ENCODE measurements around the gene C1orf167.

C1orf167 gene

DNA sequence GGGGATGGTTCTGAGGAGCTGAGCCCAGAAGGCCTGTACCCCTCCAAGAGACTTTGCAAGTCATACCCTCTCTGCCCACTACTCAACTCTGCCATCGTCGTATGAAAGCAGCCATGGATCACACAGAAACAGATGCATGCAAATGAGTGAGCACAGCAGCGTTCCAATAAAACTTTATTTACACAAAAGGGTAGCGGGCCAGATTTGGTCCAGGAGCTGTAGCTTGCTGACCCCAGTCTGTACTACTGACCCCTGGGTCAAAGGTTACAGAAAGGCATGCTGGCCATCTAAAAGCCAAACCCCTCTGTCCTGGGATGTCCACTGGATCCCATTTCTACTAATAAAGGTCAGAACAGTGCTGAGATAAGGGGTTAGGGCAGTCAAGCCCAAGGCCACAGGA, 34.9 kb upstream of the C1orf167 start:
- Histone ChIP-seq H3K36me3 (ENCODE audit: insufficient read depth, low read length) (no peaks in the 10 kb centered on the region), H3K27me3 (ENCODE audit: control insufficient read depth, insufficient read depth, low read length) (peaks cover 16% of the 10 kb centered on the region), H3K9me3 (replicated peaks; ENCODE audit: low read length) (no peaks in the 10 kb centered on the region), H3K4me2 (ENCODE audit: low read length) (no peak overlapping the region), H3K9ac (ENCODE audit: low read depth, low read length) (no peak overlapping the region), H3K4me1 (ENCODE audit: control insufficient read depth, insufficient read depth, low read length) (peaks cover 21% of the 10 kb centered on the region), H3K4me3 (ENCODE audit: low read length) (no peak overlapping the region)

DNA sequence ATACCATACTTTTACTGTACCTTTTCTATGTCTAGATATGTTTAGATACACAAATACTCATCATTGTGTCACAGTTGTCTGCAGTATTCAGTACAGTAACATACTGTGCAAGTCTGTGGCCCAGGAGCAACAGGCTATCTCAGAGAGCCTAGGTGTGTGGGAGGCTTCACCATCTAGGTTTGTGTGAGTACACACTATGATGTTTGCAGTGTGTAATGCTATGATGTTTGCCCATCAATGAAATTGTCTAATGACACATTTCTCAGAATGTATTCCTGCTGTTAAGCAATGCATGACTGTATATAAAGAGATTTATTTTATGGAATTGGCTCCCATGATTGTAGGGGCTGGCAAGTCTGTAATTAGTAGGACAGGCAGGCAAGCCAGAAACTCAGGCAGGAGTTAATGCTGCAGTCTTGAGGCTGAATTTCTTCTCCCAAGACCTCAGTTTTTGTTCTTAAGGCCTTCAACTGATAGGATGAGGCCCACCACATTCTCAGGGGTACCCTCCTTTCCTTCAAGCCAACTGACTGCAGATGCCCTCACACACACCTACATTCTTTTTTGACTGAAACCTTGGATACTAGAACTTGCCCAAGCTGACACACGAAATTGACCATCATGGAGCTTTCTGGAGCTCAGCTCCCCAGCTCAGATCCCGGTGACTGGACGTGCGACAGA, 33.7 kb upstream of the C1orf167 start:
- H3K36me3 ChIP-seq (ENCODE audit: insufficient read depth, low read length) = no peaks in the 10 kb centered on the region
- H3K9me3 ChIP-seq (replicated peaks; ENCODE audit: low read length) = no peaks in the 10 kb centered on the region
- H3K4me1 ChIP-seq (ENCODE audit: control insufficient read depth, insufficient read depth, low read length) = peaks cover 26% of the 10 kb centered on the region
- H3K4me3 ChIP-seq (ENCODE audit: low read length) = no peak overlapping the region
- no peak overlapping the region for H3K4me2 ChIP-seq (ENCODE audit: low read length)
- peaks cover 15% of the 10 kb centered on the region for H3K27me3 ChIP-seq (ENCODE audit: control insufficient read depth, insufficient read depth, low read length)
- no peak overlapping the region for H3K9ac ChIP-seq (ENCODE audit: low read depth, low read length)

DNA sequence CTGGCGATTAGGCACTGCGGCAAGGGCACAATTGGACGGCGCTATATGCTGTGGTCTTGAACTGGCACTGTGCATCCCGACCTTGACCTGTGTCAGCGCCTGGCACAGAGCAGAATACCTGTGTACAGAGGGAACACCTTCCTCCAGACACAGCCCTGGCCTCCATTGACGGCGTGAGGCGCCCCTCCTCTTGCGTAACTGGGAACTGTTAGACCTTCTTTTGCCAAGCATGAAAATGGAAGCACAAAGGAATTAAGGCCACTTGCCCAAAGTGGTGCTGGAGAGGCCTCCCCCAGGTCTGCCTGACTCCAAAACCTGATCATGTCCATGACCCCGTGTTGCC, 32.9 kb upstream of the C1orf167 start:
- H3K4me1 ChIP-seq (ENCODE audit: control insufficient read depth, insufficient read depth, low read length) = peaks cover 26% of the 10 kb centered on the region
- no peak overlapping the region for H3K9ac ChIP-seq (ENCODE audit: low read depth, low read length)
- no peak overlapping the region for H3K4me2 ChIP-seq (ENCODE audit: low read length)
- H3K4me3 ChIP-seq (ENCODE audit: low read length) = no peak overlapping the region
- H3K27me3 ChIP-seq (ENCODE audit: control insufficient read depth, insufficient read depth, low read length) = peaks cover 8% of the 10 kb centered on the region
- no peaks in the 10 kb centered on the region for H3K36me3 ChIP-seq (ENCODE audit: insufficient read depth, low read length)
- H3K9me3 ChIP-seq (replicated peaks; ENCODE audit: low read length) = no peaks in the 10 kb centered on the region

DNA sequence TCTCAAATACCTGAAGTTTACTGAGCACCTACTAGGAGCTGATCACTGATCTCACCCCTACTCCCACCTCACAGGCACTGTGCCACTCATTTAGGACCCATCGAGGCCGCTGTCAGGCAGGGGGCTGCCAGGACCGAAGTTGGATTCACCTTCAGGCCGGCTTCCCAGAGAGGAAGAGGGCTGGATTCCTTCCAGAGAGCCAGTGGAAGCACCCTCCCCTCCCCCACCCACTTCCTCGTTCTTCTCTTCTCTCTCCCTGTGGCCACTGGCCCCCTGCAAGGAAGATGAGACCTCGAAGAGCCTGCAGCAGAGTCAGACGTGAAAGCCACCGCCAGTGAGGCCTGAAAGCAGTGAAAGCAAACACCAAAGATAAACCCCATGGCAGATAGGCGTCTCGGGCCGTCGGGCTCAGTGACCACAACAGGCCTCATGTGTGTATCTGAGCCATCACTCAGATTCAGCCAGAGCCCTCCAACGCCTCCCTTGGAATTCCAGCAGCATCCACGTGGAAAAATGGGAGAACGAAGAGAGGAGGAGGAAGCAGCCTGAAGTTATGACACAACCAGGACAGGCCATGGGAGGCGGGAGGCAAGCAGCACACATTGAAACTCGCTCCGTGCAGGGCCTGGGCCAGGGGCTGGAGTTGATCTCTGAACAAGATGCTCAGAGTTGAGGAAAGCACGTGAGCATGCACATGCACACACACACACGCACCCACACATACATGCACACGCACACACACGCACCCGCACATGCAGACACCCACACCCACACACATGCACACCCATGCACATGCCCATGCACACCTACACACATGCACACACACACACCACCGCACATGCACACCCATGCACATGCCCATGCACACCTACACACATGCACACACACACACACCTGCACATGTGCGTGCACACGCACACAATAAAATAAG, 32.2 kb upstream of the C1orf167 start:
- Histone ChIP-seq H3K9ac (ENCODE audit: low read depth, low read length) (no peak overlapping the region), H3K27me3 (ENCODE audit: control insufficient read depth, insufficient read depth, low read length) (peaks cover 2% of the 10 kb centered on the region), H3K9me3 (replicated peaks; ENCODE audit: low read length) (no peaks in the 10 kb centered on the region), H3K4me1 (ENCODE audit: control insufficient read depth, insufficient read depth, low read length) (peaks cover 26% of the 10 kb centered on the region), H3K36me3 (ENCODE audit: insufficient read depth, low read length) (no peaks in the 10 kb centered on the region), H3K4me2 (ENCODE audit: low read length) (no peak overlapping the region), H3K4me3 (ENCODE audit: low read length) (no peak overlapping the region)

DNA sequence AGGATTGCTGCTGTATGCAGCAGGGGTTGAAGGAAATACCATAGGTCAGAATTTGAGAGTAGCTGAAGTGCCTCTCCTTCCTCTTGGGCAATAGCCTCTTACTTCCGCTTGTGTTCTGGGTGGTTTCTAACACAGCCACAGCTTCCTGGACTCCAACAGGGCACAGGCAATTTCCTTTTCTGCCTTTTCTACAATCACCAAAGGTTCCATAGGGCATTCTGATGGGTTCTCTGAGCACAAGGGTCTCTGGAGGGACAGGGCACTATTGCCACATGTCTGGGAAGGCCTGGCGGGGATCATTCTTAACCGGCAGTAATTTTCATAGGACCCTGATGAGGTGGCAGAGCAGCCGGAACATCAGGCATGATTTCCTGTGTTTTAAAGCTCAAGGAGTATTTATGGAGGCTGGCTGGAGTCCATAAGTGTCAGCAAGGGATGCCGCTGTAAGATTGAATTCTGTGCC, 31.5 kb upstream of the C1orf167 start:
- Histone ChIP-seq H3K36me3 (ENCODE audit: insufficient read depth, low read length) (no peaks in the 10 kb centered on the region), H3K9ac (ENCODE audit: low read depth, low read length) (no peak overlapping the region), H3K4me1 (ENCODE audit: control insufficient read depth, insufficient read depth, low read length) (peaks cover 26% of the 10 kb centered on the region), H3K4me3 (ENCODE audit: low read length) (no peak overlapping the region), H3K4me2 (ENCODE audit: low read length) (peak overlapping the region; percentile 23), H3K27me3 (ENCODE audit: control insufficient read depth, insufficient read depth, low read length) (no peaks in the 10 kb centered on the region), H3K9me3 (replicated peaks; ENCODE audit: low read length) (no peaks in the 10 kb centered on the region)

DNA sequence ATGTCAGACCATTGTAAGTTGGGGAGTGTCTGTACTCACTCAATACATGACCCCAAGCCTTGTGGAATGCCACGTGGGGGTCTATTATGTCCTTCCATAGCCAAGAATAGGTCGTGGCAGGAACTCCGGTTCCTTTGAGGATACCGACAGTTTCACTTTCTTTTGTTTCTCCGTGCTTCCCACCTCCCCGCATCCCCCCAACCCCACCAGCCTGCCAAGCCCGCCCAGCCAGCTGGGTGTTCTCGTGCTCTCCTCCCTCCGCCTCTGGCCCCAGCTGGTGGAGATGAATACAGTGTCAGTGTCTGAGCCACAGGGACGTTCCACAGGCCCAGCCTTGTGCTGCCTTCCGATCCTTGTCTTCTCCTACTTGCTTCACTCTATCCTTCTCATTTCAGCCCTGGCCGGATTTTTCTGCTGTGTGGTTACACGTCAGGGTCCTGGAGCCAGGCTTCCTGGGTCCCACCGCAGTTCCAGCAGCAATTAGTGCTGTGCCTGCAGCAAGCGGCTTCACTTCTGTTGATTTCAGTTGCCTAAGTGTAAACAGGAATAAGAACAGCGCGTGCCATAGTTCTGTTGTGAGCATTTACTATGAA, 30.2 kb upstream of the C1orf167 start:
- H3K36me3 ChIP-seq (ENCODE audit: insufficient read depth, low read length) = no peaks in the 10 kb centered on the region
- peak overlapping the region; percentile 26 for H3K4me3 ChIP-seq (ENCODE audit: low read length)
- H3K27me3 ChIP-seq (ENCODE audit: control insufficient read depth, insufficient read depth, low read length) = no peaks in the 10 kb centered on the region
- peak overlapping the region; percentile 24 for H3K9ac ChIP-seq (ENCODE audit: low read depth, low read length)
- peak overlapping the region; percentile 73 for H3K4me2 ChIP-seq (ENCODE audit: low read length)
- H3K4me1 ChIP-seq (ENCODE audit: control insufficient read depth, insufficient read depth, low read length) = peaks cover 29% of the 10 kb centered on the region
- no peaks in the 10 kb centered on the region for H3K9me3 ChIP-seq (replicated peaks; ENCODE audit: low read length)

DNA sequence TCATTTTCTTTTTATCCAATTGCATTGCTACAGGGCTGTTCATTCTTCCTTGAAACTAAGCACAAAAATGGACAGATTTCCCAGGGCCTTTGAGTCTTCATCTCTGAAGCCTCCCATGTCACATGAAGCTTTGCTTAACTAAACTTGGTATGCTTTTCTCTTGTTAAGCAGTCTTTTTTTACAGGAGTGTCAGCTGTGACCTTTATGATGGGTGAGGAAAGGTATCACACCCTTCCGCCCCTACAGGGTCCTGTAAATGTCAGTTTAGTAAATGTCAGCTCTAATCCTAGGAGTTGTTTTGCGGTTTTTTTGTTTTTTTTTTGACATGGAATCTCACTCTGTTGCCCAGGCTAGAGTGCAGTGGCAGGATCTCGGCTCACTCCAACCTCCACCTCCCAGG, 28.7 kb upstream of the C1orf167 start:
- Histone ChIP-seq H3K9me3 (replicated peaks; ENCODE audit: low read length) (no peaks in the 10 kb centered on the region), H3K4me2 (ENCODE audit: low read length) (no peak overlapping the region), H3K9ac (ENCODE audit: low read depth, low read length) (no peak overlapping the region), H3K27me3 (ENCODE audit: control insufficient read depth, insufficient read depth, low read length) (no peaks in the 10 kb centered on the region), H3K36me3 (ENCODE audit: insufficient read depth, low read length) (no peaks in the 10 kb centered on the region), H3K4me1 (ENCODE audit: control insufficient read depth, insufficient read depth, low read length) (peaks cover 36% of the 10 kb centered on the region), H3K4me3 (ENCODE audit: low read length) (no peak overlapping the region)

DNA sequence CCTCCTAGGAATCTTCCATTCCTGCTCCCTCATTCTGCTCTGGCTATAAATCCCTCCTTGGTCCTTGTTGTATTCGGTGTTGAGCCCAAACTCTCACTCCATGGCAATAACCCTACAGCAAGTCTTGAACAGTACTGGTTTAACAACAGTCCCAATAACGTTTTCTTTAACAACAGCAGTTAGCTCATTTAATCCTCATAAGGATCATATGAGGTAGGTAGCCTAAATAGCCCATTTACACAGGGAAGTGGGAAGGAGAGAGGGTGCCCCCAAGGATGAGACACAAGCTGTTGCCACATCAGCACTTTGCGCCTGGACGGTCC, 26.5 kb upstream of the C1orf167 start:
- H3K36me3 ChIP-seq (ENCODE audit: insufficient read depth, low read length) = no peaks in the 10 kb centered on the region
- H3K9ac ChIP-seq (ENCODE audit: low read depth, low read length) = peak overlapping the region; percentile 92
- no peaks in the 10 kb centered on the region for H3K27me3 ChIP-seq (ENCODE audit: control insufficient read depth, insufficient read depth, low read length)
- no peaks in the 10 kb centered on the region for H3K9me3 ChIP-seq (replicated peaks; ENCODE audit: low read length)
- peak overlapping the region; percentile 95 for H3K4me3 ChIP-seq (ENCODE audit: low read length)
- peak overlapping the region; percentile 96 for H3K4me2 ChIP-seq (ENCODE audit: low read length)
- H3K4me1 ChIP-seq (ENCODE audit: control insufficient read depth, insufficient read depth, low read length) = peaks cover 27% of the 10 kb centered on the region

DNA sequence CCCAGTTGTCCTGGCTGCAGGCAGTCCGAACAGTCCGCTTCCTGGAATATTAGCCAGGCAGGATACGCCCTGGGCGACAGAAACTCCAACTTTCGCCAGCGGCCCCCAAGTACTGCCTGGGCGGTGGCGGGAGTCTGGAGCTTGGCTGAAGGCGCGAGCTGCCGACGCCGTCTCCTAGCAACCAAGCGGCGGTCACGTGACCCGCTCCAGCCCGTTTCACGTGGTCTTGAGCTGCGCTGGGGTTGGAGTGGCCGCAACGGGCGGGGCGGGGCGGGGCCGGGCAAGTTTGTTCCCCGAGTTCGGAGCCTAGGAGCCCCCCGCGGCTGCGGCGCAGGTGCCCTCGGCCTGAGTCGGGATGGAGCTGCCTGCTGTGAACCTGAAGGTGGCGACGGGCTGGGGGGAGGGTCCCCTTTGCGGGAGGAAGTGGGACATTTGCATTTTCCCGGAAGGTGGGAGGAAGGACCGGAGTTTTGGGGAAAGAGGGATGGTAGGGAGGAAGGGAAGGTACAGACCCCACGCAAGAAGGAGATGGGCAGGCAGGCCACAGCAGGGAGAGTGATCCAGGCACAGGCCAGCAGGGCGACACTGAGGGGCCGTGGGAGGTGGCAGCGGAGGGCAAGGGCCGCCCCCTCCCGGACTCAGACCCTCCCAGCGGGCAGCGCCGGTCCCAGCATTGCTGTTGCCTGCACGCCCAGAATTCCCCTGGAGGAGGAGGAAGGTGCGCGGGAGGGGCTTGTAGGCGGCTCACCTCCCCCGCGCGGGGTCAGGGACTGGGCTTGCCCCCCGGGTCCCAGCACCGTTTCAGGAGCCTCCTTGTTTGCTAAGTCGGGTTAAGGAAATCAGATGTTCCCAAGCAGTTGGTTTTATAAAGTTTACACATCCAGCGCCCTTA, 25.9 kb upstream of the C1orf167 start, which contains the start of gene AGTRAP:
AGTRAP (plus strand) TSS at position 283 of the 892 bp plus-strand sequence; CDS start at position 356, 73 bp downstream.
- Histone ChIP-seq H3K4me2 (ENCODE audit: low read length) (peak within 1 kb of the TSS; percentile 96), H3K27me3 (ENCODE audit: control insufficient read depth, insufficient read depth, low read length) (no peaks in the 10 kb centered on the region), H3K9me3 (replicated peaks; ENCODE audit: low read length) (no peaks in the 10 kb centered on the region), H3K9ac (ENCODE audit: low read depth, low read length) (peak within 1 kb of the TSS; percentile 92), H3K4me3 (ENCODE audit: low read length) (peak within 1 kb of the TSS; percentile 95), H3K36me3 (ENCODE audit: insufficient read depth, low read length) (no peaks in the 10 kb centered on the region), H3K4me1 (ENCODE audit: control insufficient read depth, insufficient read depth, low read length) (peaks cover 24% of the 10 kb centered on the region)

DNA sequence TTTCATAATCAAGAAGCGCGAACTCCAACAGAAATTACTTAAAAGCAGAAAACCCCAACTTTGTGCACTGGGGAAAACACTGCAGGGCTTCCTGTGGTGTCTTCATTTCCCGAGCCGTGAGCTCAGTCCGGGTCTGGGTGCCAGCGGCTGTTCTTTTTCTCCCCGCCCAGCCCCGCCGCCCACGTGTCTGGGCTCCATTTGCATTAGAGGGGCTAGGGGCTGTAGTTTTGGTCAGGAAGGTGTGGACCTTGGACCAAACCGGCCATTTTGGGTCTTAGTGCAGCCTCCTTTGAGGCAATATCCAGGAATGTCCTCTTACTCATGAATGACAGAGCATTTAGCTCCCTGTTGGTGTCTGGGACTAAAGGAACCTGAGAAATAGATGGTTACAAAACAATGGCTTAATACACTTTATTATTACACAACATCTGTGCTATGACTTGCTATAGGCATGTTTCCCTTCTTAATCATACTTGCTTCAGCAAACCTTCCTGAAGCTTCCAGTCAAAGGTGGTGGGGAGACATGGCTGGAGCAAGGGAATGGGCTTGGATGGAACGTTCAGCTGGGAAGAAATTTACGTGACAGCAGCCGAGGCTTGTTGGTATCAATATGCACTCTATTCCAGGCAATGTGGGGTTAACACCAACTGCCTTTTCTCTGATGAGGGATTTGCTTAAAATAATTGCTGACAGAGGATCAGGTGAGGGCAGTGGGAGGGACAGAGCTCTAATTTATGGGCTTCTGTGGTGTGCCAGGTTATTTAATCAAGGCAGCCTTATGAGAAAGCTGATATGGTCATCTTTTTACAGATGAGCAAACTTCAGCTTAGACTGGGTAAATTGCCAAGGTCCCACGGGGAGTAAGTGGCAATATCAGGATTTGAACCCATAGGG, 25.0 kb upstream of the C1orf167 start:
- no peaks in the 10 kb centered on the region for H3K27me3 ChIP-seq (ENCODE audit: control insufficient read depth, insufficient read depth, low read length)
- H3K36me3 ChIP-seq (ENCODE audit: insufficient read depth, low read length) = no peaks in the 10 kb centered on the region
- peak overlapping the region; percentile 96 for H3K4me2 ChIP-seq (ENCODE audit: low read length)
- H3K9ac ChIP-seq (ENCODE audit: low read depth, low read length) = peak overlapping the region; percentile 92
- no peaks in the 10 kb centered on the region for H3K9me3 ChIP-seq (replicated peaks; ENCODE audit: low read length)
- H3K4me3 ChIP-seq (ENCODE audit: low read length) = peak overlapping the region; percentile 95
- H3K4me1 ChIP-seq (ENCODE audit: control insufficient read depth, insufficient read depth, low read length) = peaks cover 16% of the 10 kb centered on the region
